Natural killer cell (primary cell): ENCODE results near the gene CREB5. TPM values are rescaled to one million over a fixed set of nuclear protein-coding genes. Genes with fewer than 3 reads are reported as not detected.
A peak's percentile ranks its signal among the peaks of the same experiment; 100 is the strongest.

Experiments used
- ATAC-seq, 3 donors: fragments of 150-1000 bp in 2 of 3; fragments of 200-7000 bp in 1 of 3; cut with Tn5 transposase; 1 replicate in 1 of 3; 2 replicates in 2 of 3; pipeline ENCODE4 v1.10.0; 2021; ENCODE audit warnings: mild to moderate bottlenecking in 2 of 3, moderate library complexity in 2 of 3
- DNase-seq, 2 donors: peaks; one replicate each; pipeline versions ENCODE4 v3.0.0 to v3.0.0-alpha.2; 2013 to 2021; ENCODE audit warnings: mixed read lengths in 1 of 2
- H3K27ac ChIP-seq: one replicate; pipeline ENCODE4 v1.5.1; 2013; ENCODE audit warnings: mild to moderate bottlenecking, low read length
- H3K27me3 ChIP-seq: one replicate; pipeline ENCODE4 v1.6.1; 2013; ENCODE audit warnings: low read length; ENCODE audit not compliant: control insufficient read depth, insufficient read depth
- H3K36me3 ChIP-seq: one replicate; pipeline ENCODE4 v1.6.1; 2013; ENCODE audit warnings: low read length; ENCODE audit not compliant: control insufficient read depth, insufficient read depth
- H3K4me1 ChIP-seq: one replicate; pipeline ENCODE4 v1.6.1; 2013; ENCODE audit warnings: low read length; ENCODE audit not compliant: control insufficient read depth, insufficient read depth
- H3K4me3 ChIP-seq: one replicate; pipeline ENCODE4 v1.5.1; 2013; ENCODE audit warnings: low read length
- H3K9me3 ChIP-seq: one replicate; pipeline ENCODE4 v1.6.1; 2013; ENCODE audit warnings: low read length; ENCODE audit not compliant: control insufficient read depth, insufficient read depth
- H3K27ac Mint-ChIP-seq, 2 donors: one replicate each; pipeline ENCODE4 v1.8.0; 2022; ENCODE audit warnings: mild to moderate bottlenecking in 2 of 2, mixed read lengths in 2 of 2, moderate library complexity in 1 of 2
- H3K27me3 Mint-ChIP-seq, 2 donors: one replicate each; pipeline ENCODE4 v1.8.0; 2022; ENCODE audit warnings: low read depth in 2 of 2, mixed read lengths in 2 of 2
- H3K36me3 Mint-ChIP-seq: one replicate; pipeline ENCODE4 v1.8.0; 2022; ENCODE audit warnings: mixed read lengths
- H3K4me1 Mint-ChIP-seq, 2 donors: one replicate each; pipeline ENCODE4 v1.8.0; 2022; ENCODE audit warnings: mixed read lengths in 2 of 2
- H3K4me3 Mint-ChIP-seq: one replicate; pipeline ENCODE4 v1.8.0; 2022; ENCODE audit warnings: mild to moderate bottlenecking, moderate library complexity, mixed read lengths
- H3K9me3 Mint-ChIP-seq, 2 donors: one replicate each; pipeline ENCODE4 v1.8.0; 2022; ENCODE audit warnings: mixed read lengths in 2 of 2
- CTCF ChIP-seq: fragments of 200-600 bp; IDR thresholded peaks from one replicate; pipeline ENCODE4 v1.8.0; 2022; ENCODE audit warnings: antibody characterized with exemption
- WGBS: methylation state at CpG from one replicate; pipeline ENCODE4 v1.1.7; 2013; ENCODE audit warnings: missing lambda C conversion rate; ENCODE audit not compliant: insufficient coverage; 5-methylcytosine and 5-hydroxymethylcytosine counted together
- intact Hi-C: fragments of 100-400 bp; cut with micrococcal nuclease; formaldehyde crosslinking; loops from one replicate; pipeline ENCODE4 v1.14.2; 2022
- total RNA-seq, 4 donors: library from RNA; stranded (reverse); fragments of 120-200 nt in 1 of 4; gene quantifications; one replicate each; pipeline versions ENCODE4 v1.2.3 to v1.2.4, GENCODE V29; 2013 to 2022

The CREB5 gene
- total RNA-seq, 3 donors from 2014 or later (not counting 1 experiment from before 2014, with no cell fraction given): 0.52 to 7.0 (median 0.89) TPM

- intact Hi-C loops: no loop called here
- no peak overlapping the region for H3K4me3 Mint-ChIP-seq
- no peaks in the 10 kb centered on the region for H3K36me3 Mint-ChIP-seq
- H3K4me3 ChIP-seq: no peak overlapping the region
- no peaks in the 10 kb centered on the region for H3K27me3 ChIP-seq
- DNase-seq: no peak
- WGBS: 76% methylated on average over 5 of the region's 5 CpGs
- H3K9me3 Mint-ChIP-seq: no peaks in the 10 kb centered on the region
- no peak overlapping the region for H3K27ac Mint-ChIP-seq
- peaks cover 0 to 3% of the 10 kb centered on the region in 2 donors for H3K27me3 Mint-ChIP-seq
- no peaks in the 10 kb centered on the region for H3K4me1 ChIP-seq
- H3K27ac ChIP-seq: no peak overlapping the region
- no peaks in the 10 kb centered on the region for H3K9me3 ChIP-seq
- no peak for ATAC-seq
- no peaks in the 10 kb centered on the region for H3K4me1 Mint-ChIP-seq
- H3K36me3 ChIP-seq: no peaks in the 10 kb centered on the region
- no peak for TF ChIP-seq CTCF
These were observed 335.1 kb downstream of the CREB5 start for GRCh38 chr7:28747404-28747803.

GRCh38 chr7:28747854-28748253 is 335.5 kb downstream of the CREB5 start:
- Mint-ChIP-seq H3K27ac (no peak overlapping the region), H3K36me3 (no peaks in the 10 kb centered on the region), H3K27me3 (peaks cover 0 to 3% of the 10 kb centered on the region in 2 donors), H3K4me1 (no peaks in the 10 kb centered on the region), H3K9me3 (no peaks in the 10 kb centered on the region), H3K4me3 (no peak overlapping the region)
- WGBS: 92% methylated on average over 3 of the region's 3 CpGs
- Histone ChIP-seq H3K4me1 (no peaks in the 10 kb centered on the region), H3K27ac (no peak overlapping the region), H3K9me3 (no peaks in the 10 kb centered on the region), H3K36me3 (no peaks in the 10 kb centered on the region), H3K4me3 (no peak overlapping the region), H3K27me3 (no peaks in the 10 kb centered on the region)
- intact Hi-C loops: no loop called here
- DNase-seq: no peak
- no peak for TF ChIP-seq CTCF
- no peak for ATAC-seq

- Mint-ChIP-seq H3K9me3 (no peaks in the 10 kb centered on the region), H3K27ac (no peak overlapping the region), H3K4me1 (no peaks in the 10 kb centered on the region), H3K27me3 (peaks cover 0 to 3% of the 10 kb centered on the region in 2 donors), H3K36me3 (no peaks in the 10 kb centered on the region), H3K4me3 (no peak overlapping the region)
- no peak overlapping the region for H3K27ac ChIP-seq
- no peak for TF ChIP-seq CTCF
- no peaks in the 10 kb centered on the region for H3K4me1 ChIP-seq
- H3K27me3 ChIP-seq: no peaks in the 10 kb centered on the region
- 91% methylated on average over 4 of the region's 4 CpGs for WGBS
- DNase-seq (no peak), ATAC-seq (no peak)
- H3K36me3 ChIP-seq: no peaks in the 10 kb centered on the region
- intact Hi-C loops: no loop called here
- no peak overlapping the region for H3K4me3 ChIP-seq
- no peaks in the 10 kb centered on the region for H3K9me3 ChIP-seq
These were observed 336.0 kb downstream of the CREB5 start for GRCh38 chr7:28748346-28748745.

- Histone ChIP-seq H3K4me3 (no peak overlapping the region), H3K27ac (no peak overlapping the region), H3K4me1 (no peaks in the 10 kb centered on the region), H3K9me3 (no peaks in the 10 kb centered on the region), H3K27me3 (no peaks in the 10 kb centered on the region), H3K36me3 (no peaks in the 10 kb centered on the region)
- 37% methylated on average over 4 of the region's 5 CpGs for WGBS
- no peaks in the 10 kb centered on the region for H3K4me1 Mint-ChIP-seq
- H3K9me3 Mint-ChIP-seq: no peaks in the 10 kb centered on the region
- no peak overlapping the region for H3K4me3 Mint-ChIP-seq
- peaks cover 0 to 3% of the 10 kb centered on the region in 2 donors for H3K27me3 Mint-ChIP-seq
- no peak for TF ChIP-seq CTCF
- DNase-seq (peak in 1 of 2 donors; percentile 4), ATAC-seq (no peak)
- no peak overlapping the region for H3K27ac Mint-ChIP-seq
- intact Hi-C loops: no loop called here
- no peaks in the 10 kb centered on the region for H3K36me3 Mint-ChIP-seq
These were observed 336.7 kb downstream of the CREB5 start for GRCh38 chr7:28748933-28749584.
